ENCODE measurements around the gene KCNMA1. TPM values are rescaled to one million over a fixed set of nuclear protein-coding genes. Genes with fewer than 3 reads are reported as not detected.

The KCNMA1 gene
- total RNA-seq, 3 donors from 2014 or later = 13.6 to 37.8 (median 15.1) TPM

DNA sequence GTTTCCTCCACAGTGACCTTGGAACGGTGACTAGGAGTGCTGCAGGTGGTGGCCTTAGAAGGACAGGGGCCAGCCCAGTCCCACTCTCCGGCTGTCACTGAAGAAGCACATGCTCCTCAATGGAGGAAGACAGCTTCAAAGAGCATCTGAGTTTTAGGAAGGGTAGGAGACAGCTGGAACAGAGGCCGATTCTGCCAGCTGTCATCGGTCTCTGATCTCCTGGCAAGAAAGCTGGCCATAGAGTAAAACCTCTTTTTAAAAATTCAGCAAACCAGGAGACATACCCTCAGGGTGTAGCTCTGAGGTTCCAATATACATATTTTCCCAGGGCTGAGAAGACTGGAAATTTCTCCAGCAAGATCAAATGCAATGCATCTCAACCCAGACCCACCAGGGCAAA is 55.9 kb downstream of the KCNMA1 start:
- Histone ChIP-seq H3K27me3 (no peaks in the 10 kb centered on the region), H3K4me1 (no peaks in the 10 kb centered on the region), H3K9me3 (no peaks in the 10 kb centered on the region), H3K4me3 (no peak overlapping the region), H3K27ac (no peak overlapping the region), H3K36me3 (no peaks in the 10 kb centered on the region)
- intact Hi-C loops (cut with DNase I; ENCODE audit: low total_unique reads) = no loop called here
- DNase-seq (ENCODE audit: low spot score in 2 of 2) = no peak
- TF ChIP-seq CTCF (IDR thresholded peaks at IDR 0.05) (no peak), POLR2A (IDR thresholded peaks at IDR 0.05) (no peak), POLR2AphosphoS5 (IDR thresholded peaks at IDR 0.05) (no peak)

GRCh38 chr10:77580482-77580881 is 57.1 kb downstream of the KCNMA1 start:
- no peaks in the 10 kb centered on the region for H3K9me3 ChIP-seq
- DNase-seq (ENCODE audit: low spot score in 2 of 2) = no peak
- TF ChIP-seq CTCF (IDR thresholded peaks at IDR 0.05) (no peak), POLR2AphosphoS5 (IDR thresholded peaks at IDR 0.05) (no peak), POLR2A (IDR thresholded peaks at IDR 0.05) (no peak)
- intact Hi-C loops (cut with DNase I; ENCODE audit: low total_unique reads) = loop anchor here (1.0 kb wide), 1 partner anchor 30 kb away; no protein-coding TSS in a partner anchor
- H3K27ac ChIP-seq = no peak overlapping the region
- H3K27me3 ChIP-seq = no peaks in the 10 kb centered on the region
- H3K36me3 ChIP-seq = no peaks in the 10 kb centered on the region
- no peak overlapping the region for H3K4me3 ChIP-seq
- no peaks in the 10 kb centered on the region for H3K4me1 ChIP-seq

- Histone ChIP-seq H3K4me1 (no peaks in the 10 kb centered on the region), H3K4me3 (no peak overlapping the region), H3K9me3 (no peaks in the 10 kb centered on the region), H3K36me3 (no peaks in the 10 kb centered on the region), H3K27me3 (no peaks in the 10 kb centered on the region), H3K27ac (no peak overlapping the region)
- DNase-seq (ENCODE audit: low spot score in 2 of 2) = no peak
- TF ChIP-seq CTCF (IDR thresholded peaks at IDR 0.05) = no peak
- TF ChIP-seq POLR2AphosphoS5 (IDR thresholded peaks at IDR 0.05) = no peak
- no peak for TF ChIP-seq POLR2A (IDR thresholded peaks at IDR 0.05)
- intact Hi-C loops (cut with DNase I; ENCODE audit: low total_unique reads) = no loop called here
Measured at GRCh38 chr10:77578583-77579227, 58.9 kb downstream of the KCNMA1 start.

GRCh38 chr10:77577666-77578229 is 59.9 kb downstream of the KCNMA1 start:
- Histone ChIP-seq H3K36me3 (no peaks in the 10 kb centered on the region), H3K27ac (no peak overlapping the region), H3K4me3 (no peak overlapping the region), H3K4me1 (no peaks in the 10 kb centered on the region), H3K9me3 (no peaks in the 10 kb centered on the region), H3K27me3 (no peaks in the 10 kb centered on the region)
- TF ChIP-seq POLR2AphosphoS5 (IDR thresholded peaks at IDR 0.05) = no peak
- TF ChIP-seq POLR2A (IDR thresholded peaks at IDR 0.05) = no peak
- no peak for TF ChIP-seq CTCF (IDR thresholded peaks at IDR 0.05)
- DNase-seq (ENCODE audit: low spot score in 2 of 2) = no peak
- intact Hi-C loops (cut with DNase I; ENCODE audit: low total_unique reads) = no loop called here

GRCh38 chr10:77576444-77577032 is 61.1 kb downstream of the KCNMA1 start:
- Histone ChIP-seq H3K27me3 (no peaks in the 10 kb centered on the region), H3K27ac (no peak overlapping the region), H3K4me1 (no peaks in the 10 kb centered on the region), H3K4me3 (no peak overlapping the region), H3K9me3 (no peaks in the 10 kb centered on the region), H3K36me3 (no peaks in the 10 kb centered on the region)
- DNase-seq (ENCODE audit: low spot score in 2 of 2) = no peak
- TF ChIP-seq POLR2A (IDR thresholded peaks at IDR 0.05) (no peak), CTCF (IDR thresholded peaks at IDR 0.05) (no peak), POLR2AphosphoS5 (IDR thresholded peaks at IDR 0.05) (no peak)
- intact Hi-C loops (cut with DNase I; ENCODE audit: low total_unique reads) = no loop called here
